ENCODE results near the gene CXXC5. TPM values are rescaled to one million over a fixed set of nuclear protein-coding genes. Genes with fewer than 3 reads are reported as not detected.

CXXC5 gene
- polyA plus RNA-seq, 1 of the 3 experiments (the other 2 are of a cell fraction), result 47.4 TPM

DNA sequence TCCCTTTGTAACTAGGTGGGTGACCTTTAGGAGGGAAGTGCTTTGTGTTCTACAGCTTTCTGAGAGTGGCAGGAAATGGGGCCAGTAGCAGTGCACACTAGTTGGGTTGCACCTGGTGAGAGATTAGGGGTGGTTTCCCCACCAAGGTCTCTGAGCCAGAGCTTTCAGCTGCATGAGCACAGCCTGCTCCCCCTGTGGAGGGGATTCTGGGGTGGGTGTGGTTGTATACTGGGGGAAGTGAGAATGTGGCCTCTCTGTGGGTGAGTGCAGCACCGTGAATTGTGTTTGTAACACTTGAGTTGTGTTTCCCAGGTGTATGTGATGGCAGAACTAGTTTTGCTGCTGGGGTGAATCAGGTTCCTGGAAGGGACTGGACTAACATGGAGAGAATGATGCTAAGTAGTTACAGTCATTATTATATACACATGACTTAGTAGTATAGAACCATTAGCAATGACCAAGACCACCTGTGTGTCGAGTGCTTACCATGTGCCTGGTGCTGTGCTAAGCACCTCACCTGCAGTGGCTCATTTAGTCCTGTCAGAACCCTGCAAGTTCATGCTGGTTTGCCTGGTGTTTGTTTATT lies 11.8 kb upstream of the CXXC5 start:
- Histone ChIP-seq H3K9me3 (no peaks in the 10 kb centered on the region), H3K36me3 (replicated peaks in 1 of 2; ENCODE audit: control insufficient read depth in 1 of 2, insufficient read depth in 2 of 2, low read length in 1 of 2) (peaks cover 0 to 6% of the 10 kb centered on the region in 2 experiments), H4K20me1 (ENCODE audit: insufficient read depth) (peaks cover 2% of the 10 kb centered on the region), H3K9ac (no peak overlapping the region; the same call in 1 of the 2 replicates), H3K27ac (ENCODE audit: low read depth in 2 of 2, low read length in 1 of 2) (peak overlapping the region; percentile 83 to 99), H3K9me2 (no peaks in the 10 kb centered on the region), H3K4me3 (ENCODE audit: low read depth in 2 of 2, low read length in 1 of 2) (peak overlapping the region in 1 of 2 experiments; percentile 59; a peak in 1 of 4 replicates), H3K4me1 (ENCODE audit: control insufficient read depth in 1 of 2, insufficient read depth in 2 of 2, low read depth in 1 of 2, low read length in 1 of 2) (peaks cover 45 to 67% of the 10 kb centered on the region in 2 experiments), H3K79me2 (ENCODE audit: insufficient read depth) (peaks cover 28% of the 10 kb centered on the region; the same call in 1 of the 2 replicates), H3F3A (replicated peaks; ENCODE audit: insufficient read depth) (peaks cover 43% of the 10 kb centered on the region), H3K4me2 (peak overlapping the region; percentile 87), H2AFZ (ENCODE audit: low read depth) (no peak overlapping the region), H3K27me3 (ENCODE audit: insufficient read depth) (no peaks in the 10 kb centered on the region)
- ChIA-PET POLR2A (interaction anchor here (0.9 to 5.6 kb wide), 11 partner anchors 13 to 139 kb away, joined by 3 to 130 read pairs (median 4); partner anchors contain the start of genes CXXC5 and UBE2D2), CTCF (interaction anchor here (0.6 to 22.4 kb wide), 26 partner anchors 9 to 227 kb away, joined by 3 to 627 read pairs (median 6); partner anchors contain the start of gene CXXC5)
- peak; percentile 16 for DNase-seq
- TF ChIP-seq, protein P1, sequence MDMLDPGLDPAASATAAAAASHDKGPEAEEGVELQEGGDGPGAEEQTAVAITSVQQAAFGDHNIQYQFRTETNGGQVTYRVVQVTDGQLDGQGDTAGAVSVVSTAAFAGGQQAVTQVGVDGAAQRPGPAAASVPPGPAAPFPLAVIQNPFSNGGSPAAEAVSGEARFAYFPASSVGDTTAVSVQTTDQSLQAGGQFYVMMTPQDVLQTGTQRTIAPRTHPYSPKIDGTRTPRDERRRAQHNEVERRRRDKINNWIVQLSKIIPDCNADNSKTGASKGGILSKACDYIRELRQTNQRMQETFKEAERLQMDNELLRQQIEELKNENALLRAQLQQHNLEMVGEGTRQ (IDR thresholded peaks at IDR 0.05; ENCODE audit: borderline replicate concordance, low read depth, low read length), result 0 out of 2 replicates have a peak, but pooled peaks have one; percentile 0
- TF ChIP-seq RAD21 (IDR thresholded peaks at IDR 0.05; ENCODE audit: low read length), result no peak
- 86% methylated on average over 2 of the region's 2 CpGs for WGBS (ENCODE audit: low lambda C conversion rate)

DNA sequence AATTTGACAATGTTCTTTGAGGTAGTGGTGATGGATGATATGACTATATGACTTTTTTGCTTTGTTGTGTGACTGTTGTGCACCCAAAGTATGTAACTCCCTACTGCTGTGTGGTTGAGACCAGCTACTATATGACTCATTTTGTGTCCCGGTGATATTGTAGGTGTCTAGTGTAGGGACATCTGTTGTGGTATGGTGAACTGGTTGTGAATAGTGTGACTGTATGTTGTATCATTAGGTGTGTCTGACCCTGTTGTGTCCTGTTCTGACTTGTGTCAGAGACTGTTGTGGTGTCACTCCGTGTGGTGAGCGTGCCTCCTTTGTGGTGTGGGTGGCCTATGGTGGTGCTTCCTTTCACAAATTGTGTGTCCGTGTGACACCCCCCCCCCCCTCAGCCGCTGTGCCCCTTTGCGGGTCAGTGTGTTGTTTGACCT lies 11.2 kb upstream of the CXXC5 start:
- Histone ChIP-seq H3K4me2 (peak overlapping the region; percentile 87), H3K9me2 (no peaks in the 10 kb centered on the region), H3K36me3 (replicated peaks in 1 of 2; ENCODE audit: control insufficient read depth in 1 of 2, insufficient read depth in 2 of 2, low read length in 1 of 2) (peaks cover 0 to 5% of the 10 kb centered on the region in 2 experiments), H3K27ac (ENCODE audit: low read depth in 2 of 2, low read length in 1 of 2) (peak overlapping the region; percentile 83 to 99), H3K79me2 (ENCODE audit: insufficient read depth) (peaks cover 28% of the 10 kb centered on the region; the same call in 1 of the 2 replicates), H3K9ac (no peak overlapping the region; the same call in 1 of the 2 replicates), H3K27me3 (ENCODE audit: insufficient read depth) (no peaks in the 10 kb centered on the region), H3K4me1 (ENCODE audit: control insufficient read depth in 1 of 2, insufficient read depth in 2 of 2, low read depth in 1 of 2, low read length in 1 of 2) (peaks cover 45 to 65% of the 10 kb centered on the region in 2 experiments), H3K9me3 (no peaks in the 10 kb centered on the region), H3K4me3 (ENCODE audit: low read depth in 2 of 2, low read length in 1 of 2) (peak overlapping the region; percentile 42 to 59), H3F3A (replicated peaks; ENCODE audit: insufficient read depth) (peaks cover 38% of the 10 kb centered on the region), H2AFZ (ENCODE audit: low read depth) (no peak overlapping the region), H4K20me1 (ENCODE audit: insufficient read depth) (no peaks in the 10 kb centered on the region; the same call in 1 of the 2 replicates)
- ChIA-PET POLR2A (interaction anchor here (0.6 to 5.6 kb wide), 10 partner anchors 12 to 129 kb away, joined by 3 to 130 read pairs (median 14); partner anchors contain the start of genes CXXC5 and UBE2D2), CTCF (interaction anchor here (0.6 to 22.4 kb wide), 11 partner anchors 12 to 214 kb away, joined by 3 to 627 read pairs (median 53); partner anchors contain the start of gene CXXC5)
- TF ChIP-seq, protein P2, sequence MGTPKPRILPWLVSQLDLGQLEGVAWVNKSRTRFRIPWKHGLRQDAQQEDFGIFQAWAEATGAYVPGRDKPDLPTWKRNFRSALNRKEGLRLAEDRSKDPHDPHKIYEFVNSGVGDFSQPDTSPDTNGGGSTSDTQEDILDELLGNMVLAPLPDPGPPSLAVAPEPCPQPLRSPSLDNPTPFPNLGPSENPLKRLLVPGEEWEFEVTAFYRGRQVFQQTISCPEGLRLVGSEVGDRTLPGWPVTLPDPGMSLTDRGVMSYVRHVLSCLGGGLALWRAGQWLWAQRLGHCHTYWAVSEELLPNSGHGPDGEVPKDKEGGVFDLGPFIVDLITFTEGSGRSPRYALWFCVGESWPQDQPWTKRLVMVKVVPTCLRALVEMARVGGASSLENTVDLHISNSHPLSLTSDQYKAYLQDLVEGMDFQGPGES (IDR thresholded peaks at IDR 0.05; ENCODE audit: low read depth, low read length), result no peak
- TF ChIP-seq TAF1 (IDR thresholded peaks at IDR 0.05; ENCODE audit: borderline replicate concordance, low read depth, low read length) (no peak), RAD21 (IDR thresholded peaks at IDR 0.05; ENCODE audit: low read length) (no peak), NRF1 (IDR thresholded peaks at IDR 0.05; ENCODE audit: low read depth, low read length) (no peak), TCF12 (IDR thresholded peaks at IDR 0.05) (no peak), FOXJ3 (CRISPR knock-in tag; IDR thresholded peaks at IDR 0.05) (no peak)
- TF ChIP-seq, protein P1 (IDR thresholded peaks at IDR 0.05; ENCODE audit: borderline replicate concordance, low read depth, low read length), result no peak
- TF ChIP-seq, protein P3, sequence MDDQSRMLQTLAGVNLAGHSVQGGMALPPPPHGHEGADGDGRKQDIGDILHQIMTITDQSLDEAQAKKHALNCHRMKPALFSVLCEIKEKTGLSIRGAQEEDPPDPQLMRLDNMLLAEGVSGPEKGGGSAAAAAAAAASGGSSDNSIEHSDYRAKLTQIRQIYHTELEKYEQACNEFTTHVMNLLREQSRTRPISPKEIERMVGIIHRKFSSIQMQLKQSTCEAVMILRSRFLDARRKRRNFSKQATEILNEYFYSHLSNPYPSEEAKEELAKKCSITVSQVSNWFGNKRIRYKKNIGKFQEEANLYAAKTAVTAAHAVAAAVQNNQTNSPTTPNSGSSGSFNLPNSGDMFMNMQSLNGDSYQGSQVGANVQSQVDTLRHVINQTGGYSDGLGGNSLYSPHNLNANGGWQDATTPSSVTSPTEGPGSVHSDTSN (IDR thresholded peaks at IDR 0.05), result no peak
- TF ChIP-seq, protein P4, sequence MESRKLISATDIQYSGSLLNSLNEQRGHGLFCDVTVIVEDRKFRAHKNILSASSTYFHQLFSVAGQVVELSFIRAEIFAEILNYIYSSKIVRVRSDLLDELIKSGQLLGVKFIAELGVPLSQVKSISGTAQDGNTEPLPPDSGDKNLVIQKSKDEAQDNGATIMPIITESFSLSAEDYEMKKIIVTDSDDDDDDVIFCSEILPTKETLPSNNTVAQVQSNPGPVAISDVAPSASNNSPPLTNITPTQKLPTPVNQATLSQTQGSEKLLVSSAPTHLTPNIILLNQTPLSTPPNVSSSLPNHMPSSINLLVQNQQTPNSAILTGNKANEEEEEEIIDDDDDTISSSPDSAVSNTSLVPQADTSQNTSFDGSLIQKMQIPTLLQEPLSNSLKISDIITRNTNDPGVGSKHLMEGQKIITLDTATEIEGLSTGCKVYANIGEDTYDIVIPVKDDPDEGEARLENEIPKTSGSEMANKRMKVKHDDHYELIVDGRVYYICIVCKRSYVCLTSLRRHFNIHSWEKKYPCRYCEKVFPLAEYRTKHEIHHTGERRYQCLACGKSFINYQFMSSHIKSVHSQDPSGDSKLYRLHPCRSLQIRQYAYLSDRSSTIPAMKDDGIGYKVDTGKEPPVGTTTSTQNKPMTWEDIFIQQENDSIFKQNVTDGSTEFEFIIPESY (IDR thresholded peaks at IDR 0.05; ENCODE audit: borderline replicate concordance, low read depth), result no peak
- no peak for DNase-seq
- WGBS (ENCODE audit: low lambda C conversion rate), result 13% methylated on average over 6 of the region's 6 CpGs
